GM21447 (cell line): ENCODE results near the gene ADAMTS10.
"Not testable (repeated sequence)": the region's sequence is repeated elsewhere in the genome, so short reads cannot be mapped to it uniquely, and the experiment has no call there.

Experiments
- ATAC-seq: cut with Tn5 transposase; IDR thresholded peaks from one replicate; pipeline ENCODE4 v1.9.1; 2021; ENCODE audit not compliant: unreplicated experiment

ADAMTS10 gene

DNA sequence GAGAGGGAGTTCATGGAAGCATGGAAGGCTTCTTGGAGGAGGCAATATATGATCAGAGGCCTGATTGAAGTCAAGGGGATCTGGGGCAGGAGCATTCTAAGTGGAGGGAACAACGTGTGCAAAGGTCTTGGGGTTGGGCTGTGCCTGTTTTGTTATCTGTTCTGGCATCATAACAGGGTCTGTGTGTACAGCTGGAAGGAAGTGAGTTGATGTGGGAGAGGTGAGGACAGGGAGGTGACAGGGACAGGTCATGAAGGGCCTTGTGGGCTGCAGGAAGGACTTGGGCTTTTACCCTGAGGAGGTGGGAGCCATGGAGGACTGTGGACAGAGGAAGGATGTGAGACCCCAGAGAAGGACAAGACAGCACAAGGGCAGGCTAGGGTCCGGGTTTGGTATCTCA is 18.7 kb upstream of the ADAMTS10 start:
- no peak for ATAC-seq

GRCh38 chr19:8626842-8627241 is 16.3 kb upstream of the ADAMTS10 start:
- ATAC-seq: no peak

GRCh38 chr19:8622886-8623285 is 12.4 kb upstream of the ADAMTS10 start:
- ATAC-seq: not testable (repeated sequence)

GRCh38 chr19:8618751-8619150 is 8.2 kb upstream of the ADAMTS10 start:
- no peak for ATAC-seq

DNA sequence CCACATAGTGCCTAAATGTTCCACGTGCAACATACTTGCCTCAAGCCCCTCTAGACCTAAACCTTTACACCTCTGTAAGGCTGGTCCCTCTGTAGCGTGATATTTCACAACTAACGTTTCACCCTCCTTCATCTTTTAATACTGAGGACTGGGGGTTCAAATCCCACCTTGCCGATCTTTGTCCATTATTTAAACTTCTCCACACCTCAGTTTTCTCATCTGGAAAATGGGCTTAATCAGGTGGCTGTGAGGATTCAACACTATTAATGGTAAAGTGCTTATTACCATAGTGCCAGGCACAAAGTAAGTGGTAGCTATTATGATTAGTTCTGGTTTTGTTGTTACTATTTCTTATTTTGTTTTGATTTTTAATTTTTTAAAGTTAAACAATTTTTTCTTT is 7.5 kb upstream of the ADAMTS10 start:
- ATAC-seq: no peak

- not testable (repeated sequence) for ATAC-seq
Observed at GRCh38 chr19:8617325-8617724, 6.8 kb upstream of the ADAMTS10 start.

- no peak for ATAC-seq
Observed at GRCh38 chr19:8616861-8617260, 6.3 kb upstream of the ADAMTS10 start.

DNA sequence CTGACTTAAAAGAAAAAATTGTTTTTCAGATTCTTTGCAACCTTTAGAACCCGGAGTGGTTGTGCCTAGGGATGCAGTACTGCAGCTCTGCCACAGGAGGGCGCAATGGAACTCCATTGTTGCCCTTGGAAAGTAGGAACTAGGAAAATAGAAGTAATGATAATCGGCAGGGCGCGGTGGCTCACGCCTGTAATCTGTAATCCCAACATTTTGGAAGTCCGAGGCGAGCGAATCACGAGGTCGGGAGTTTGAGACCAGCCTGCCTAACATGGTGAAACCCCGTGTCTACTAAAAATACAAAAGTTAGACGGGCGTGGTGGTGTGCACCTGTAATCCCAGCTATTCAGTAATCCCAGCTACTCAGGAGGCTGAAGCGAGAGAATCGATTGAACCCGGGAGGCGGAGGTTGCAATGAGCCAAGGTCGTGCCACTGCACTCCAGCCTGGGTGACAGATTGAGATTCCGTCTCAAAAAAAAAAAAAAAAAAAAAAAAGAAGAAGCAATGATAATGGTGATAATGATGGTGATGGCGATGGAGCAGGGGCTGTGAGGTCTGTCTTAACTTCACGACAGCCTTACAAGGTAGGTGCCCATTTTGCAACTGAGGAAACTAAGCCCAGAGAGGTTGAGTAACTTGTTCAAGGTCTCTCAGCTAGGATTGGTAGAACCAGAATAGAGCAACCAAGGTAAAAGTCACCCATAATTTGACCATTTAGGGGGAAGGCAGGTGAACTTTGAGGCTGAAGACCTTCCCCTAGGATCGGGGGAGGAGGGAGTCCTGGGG is 5.5 kb upstream of the ADAMTS10 start:
- no peak for ATAC-seq

- no peak for ATAC-seq
Observed at GRCh38 chr19:8615024-8615423, 4.5 kb upstream of the ADAMTS10 start.

GRCh38 chr19:8614455-8614854 is 3.9 kb upstream of the ADAMTS10 start:
- ATAC-seq: no peak

DNA sequence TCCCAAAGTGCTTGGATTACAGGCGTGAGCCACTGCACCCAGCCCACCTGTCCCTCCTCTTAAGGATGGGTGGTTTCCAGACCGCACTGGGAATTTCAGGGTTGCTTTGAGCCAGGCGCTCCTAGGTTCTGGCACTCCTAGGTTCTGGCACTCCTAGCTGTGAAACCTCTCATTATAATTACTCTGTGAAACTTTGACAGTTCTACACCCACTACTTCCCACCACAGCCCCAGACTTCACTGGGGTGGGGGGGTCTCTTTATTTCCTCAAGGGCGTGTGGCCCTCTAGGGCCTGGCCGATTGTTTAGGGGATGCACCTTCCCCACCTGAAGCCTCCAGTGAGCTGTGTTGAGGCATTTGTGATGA is 2.3 kb upstream of the ADAMTS10 start:
- ATAC-seq: no peak

- ATAC-seq: no peak
Observed at GRCh38 chr19:8611877-8612806, 1.6 kb upstream of the ADAMTS10 start.

DNA sequence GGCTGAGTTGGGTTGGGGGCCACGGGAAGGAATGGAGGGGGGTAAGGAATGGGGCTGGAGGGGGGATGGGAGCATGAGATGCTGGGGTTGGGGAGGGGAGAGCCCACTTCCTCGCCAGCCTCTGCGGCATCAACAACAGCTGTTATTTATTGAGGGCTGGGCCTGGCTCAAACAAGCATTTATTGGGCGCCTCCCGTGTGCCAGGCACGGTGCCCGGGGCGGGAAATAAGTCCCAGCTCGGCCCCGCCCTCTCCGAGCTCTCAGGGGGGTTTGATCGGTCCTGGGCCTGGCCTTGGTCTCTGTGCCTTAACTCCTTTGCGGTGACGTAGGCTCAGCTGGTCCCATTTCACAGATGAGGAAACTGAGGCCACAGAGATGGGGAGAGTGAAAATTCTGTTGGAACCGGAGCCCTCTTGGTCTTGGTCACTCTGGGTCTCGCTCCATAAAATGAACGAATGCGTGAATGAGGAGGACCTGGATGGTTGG is 919 bp upstream of the ADAMTS10 start:
- no peak for ATAC-seq

- no peak for ATAC-seq
Observed at GRCh38 chr19:8610936-8611300, 403 bp upstream of the ADAMTS10 start.

DNA sequence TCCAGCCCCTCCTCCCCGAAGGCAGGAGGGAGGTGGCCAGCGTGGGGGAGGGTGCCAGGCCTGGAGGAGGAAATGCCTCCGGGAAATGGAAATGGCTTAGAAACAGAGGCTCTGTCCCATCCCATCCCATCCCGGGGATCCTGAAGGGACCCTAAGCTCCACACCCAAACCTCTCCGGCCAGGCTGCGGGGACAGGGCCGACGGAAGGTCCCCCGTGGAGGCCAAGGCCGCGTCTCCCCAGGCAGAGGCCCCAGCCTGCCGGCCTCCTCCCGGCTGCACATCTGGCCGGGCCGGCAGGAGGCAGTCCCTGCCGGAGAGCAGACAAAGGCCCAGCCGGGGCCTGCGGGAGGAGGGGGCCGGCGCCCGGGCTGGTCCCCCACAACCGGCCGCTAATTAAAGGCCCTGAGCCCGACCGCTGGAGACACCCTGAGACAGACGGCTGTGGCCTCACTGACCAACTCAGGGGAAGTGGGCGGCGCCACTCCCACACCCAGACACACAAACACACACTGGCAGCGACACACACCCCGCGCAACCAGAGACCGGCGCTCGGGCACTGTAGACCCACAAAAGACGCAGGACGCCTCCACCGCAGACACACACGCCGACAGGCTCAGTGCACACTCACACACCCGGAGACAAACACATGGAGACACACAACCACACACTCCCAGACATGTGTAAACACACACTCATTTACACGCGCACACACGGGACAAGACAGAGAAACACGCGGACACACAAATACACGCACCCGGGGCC is 1.1 kb downstream of the ADAMTS10 start:
- no peak for ATAC-seq

DNA sequence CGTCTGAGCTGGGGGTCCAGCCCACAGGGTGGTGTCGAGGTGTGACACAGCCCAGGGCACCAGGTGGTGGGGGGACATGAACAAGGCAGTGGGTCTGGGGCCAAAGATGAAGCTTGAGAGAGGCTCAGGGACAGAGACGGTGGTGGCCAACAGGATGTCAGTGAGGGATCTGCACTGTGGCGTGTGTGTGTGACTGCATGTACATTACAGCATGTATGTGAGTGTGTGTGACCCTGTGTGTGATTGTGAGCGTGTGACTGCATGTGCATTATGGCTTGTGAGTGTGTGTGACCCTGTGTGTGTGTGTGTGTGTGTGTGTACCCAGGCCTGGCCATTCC is 1.6 kb downstream of the ADAMTS10 start:
- no peak for ATAC-seq

DNA sequence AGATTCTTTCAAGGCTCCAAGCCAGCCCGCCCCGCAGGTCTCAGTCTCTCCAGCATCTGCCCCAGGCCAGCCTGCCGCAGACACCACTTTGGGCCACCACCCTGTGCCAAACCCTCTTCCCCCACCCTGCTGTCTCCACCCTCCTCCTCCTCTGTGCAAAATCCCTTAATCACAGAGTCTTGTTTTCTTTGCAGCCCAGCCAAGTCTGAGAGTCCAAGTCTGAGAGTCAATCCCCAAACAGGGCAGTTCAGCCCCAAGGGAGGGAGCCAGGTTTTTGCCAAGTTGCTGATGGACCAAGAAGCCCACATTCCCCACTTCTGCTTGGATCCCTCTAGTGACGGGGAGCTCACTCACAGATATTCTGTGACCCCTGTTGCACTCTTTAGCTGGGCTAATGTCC is 3.1 kb downstream of the ADAMTS10 start:
- ATAC-seq: no peak

DNA sequence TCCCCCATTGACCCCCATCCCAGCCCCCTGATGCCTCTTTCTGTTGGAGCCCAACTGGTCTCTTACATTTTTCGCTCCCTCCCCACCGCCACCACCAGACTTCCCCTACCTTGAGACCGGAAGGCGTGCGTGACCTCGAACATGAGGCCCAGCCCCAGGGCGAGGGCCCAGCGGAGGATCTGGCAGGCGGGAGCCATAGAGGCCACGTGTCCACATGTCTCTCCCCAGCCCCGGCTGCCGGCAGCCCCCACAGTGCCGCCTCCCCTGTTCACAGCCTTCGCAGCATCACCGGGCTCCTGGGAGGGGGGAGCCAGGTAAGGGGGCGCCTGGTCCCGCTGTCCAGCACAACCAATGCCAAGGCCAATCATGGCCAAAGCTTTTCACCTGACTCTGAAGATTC is 5.0 kb downstream of the ADAMTS10 start:
- no peak for ATAC-seq

- ATAC-seq: no peak
Observed at GRCh38 chr19:8601796-8602195, 8.7 kb downstream of the ADAMTS10 start.

DNA sequence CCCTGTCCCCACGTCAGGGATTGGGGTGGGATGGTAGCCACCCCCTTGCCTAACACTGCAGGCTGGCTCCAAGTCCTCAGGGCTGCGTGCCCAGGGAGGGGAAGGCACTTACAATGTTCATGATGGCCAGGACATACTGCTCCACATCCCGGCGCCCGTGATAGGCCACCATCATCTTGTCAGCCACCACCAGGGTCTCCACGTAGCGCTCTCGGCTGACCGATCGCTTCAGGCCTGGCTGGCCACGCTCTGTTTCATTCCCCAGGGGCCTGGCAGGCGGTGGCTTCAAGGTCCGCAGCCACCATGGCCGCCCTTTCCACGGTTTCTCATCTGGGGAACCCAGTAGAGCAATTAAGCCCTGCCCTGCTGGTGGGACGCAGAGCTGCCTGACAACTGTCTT is 9.7 kb downstream of the ADAMTS10 start:
- ATAC-seq: no peak

- no peak for ATAC-seq
Observed at GRCh38 chr19:8600064-8600463, 10.5 kb downstream of the ADAMTS10 start.

DNA sequence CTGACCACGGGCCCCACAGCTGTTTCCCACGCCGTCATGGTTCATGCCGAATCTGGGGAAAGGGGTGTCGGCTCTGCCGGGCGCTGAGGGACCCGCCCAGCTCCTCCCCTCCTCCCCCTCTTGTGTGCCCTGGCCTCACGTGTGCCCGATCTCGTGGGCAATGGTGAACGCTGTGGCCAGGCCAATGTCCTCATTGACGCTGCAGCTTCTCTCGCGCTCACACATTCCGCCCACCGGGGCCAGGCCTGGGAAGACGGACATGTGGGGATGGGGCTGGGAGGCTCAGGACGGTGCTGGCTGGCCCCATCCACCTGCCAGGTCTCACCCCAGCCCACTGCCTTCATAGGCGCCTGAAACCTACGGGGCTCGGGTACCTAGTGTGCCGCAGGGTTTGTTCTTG is 14.3 kb downstream of the ADAMTS10 start:
- no peak for ATAC-seq
